Lower leg skin (tissue), 4 donors: ENCODE data around the gene LCE3B. TPM values are rescaled to one million over a fixed set of nuclear protein-coding genes. Genes with fewer than 3 reads are reported as not detected.

ENCODE experiments used
- DNase-seq, 2 donors: peaks; one replicate each; pipeline ENCODE4 v3.0.0-alpha.2; 2019; ENCODE audit warnings: low spot score in 2 of 2
- H3K4me3 ChIP-seq: fragments of 200-600 bp; sonication (generic); 2 replicates; pipeline ENCODE4 v1.5.1; 2017; ENCODE audit warnings: mild to moderate bottlenecking, low read depth; ENCODE audit not compliant: poor library complexity, severe bottlenecking
- CTCF ChIP-seq, 3 donors: fragments of 450-650 bp; IDR thresholded peaks; one replicate each; pipeline ENCODE4 v1.5.1; 2016; ENCODE audit warnings: antibody characterized with exemption in 3 of 3, mild to moderate bottlenecking in 3 of 3, moderate library complexity in 2 of 3
- POLR2A ChIP-seq, 2 donors: fragments of 450-650 bp; IDR thresholded peaks; one replicate each; pipeline ENCODE4 v1.6.1; 2016 to 2017; ENCODE audit warnings: antibody characterized with exemption in 2 of 2, mild to moderate bottlenecking in 1 of 2, moderate library complexity in 1 of 2
- WGBS, 2 donors: methylation state at CpG; one replicate each; pipeline ENCODE4 v1.1.5; 2018; 5-methylcytosine and 5-hydroxymethylcytosine counted together
- intact Hi-C: fragments of 100-400 bp; cut with DNase I; formaldehyde crosslinking; loops from one replicate; pipeline ENCODE4 v1.15.0; 2023; ENCODE audit warnings: low total_unique reads
- total RNA-seq, 4 donors: library from RNA; depleted of rRNA; stranded (reverse); fragments of >200 nt; gene quantifications; one replicate each; pipeline ENCODE4 v1.1.0, GENCODE V29; 2016

Gene LCE3B
- total RNA-seq, 4 donors from 2014 or later: not detected

GRCh38 chr1:152580433-152580832, 33.2 kb upstream of the LCE3B start, which contains the start of gene LCE3D:
Gene LCE3D (minus strand): TSS chr1:152580516. CDS start chr1:152579936, 580 bp downstream.
- H3K4me3 ChIP-seq: no peak within 1 kb of the TSS

GRCh38 chr1:152582647-152583046, 31.0 kb upstream of the LCE3B start:
- DNase-seq: no peak
- 37 to 59% methylated on average over 1 of the region's 1 CpG for WGBS, 2 donors
- no peak overlapping the region for H3K4me3 ChIP-seq
- no peak for TF ChIP-seq POLR2A (IDR thresholded peaks at IDR 0.05)
- no peak for TF ChIP-seq CTCF (IDR thresholded peaks at IDR 0.05)
- intact Hi-C loops: no loop called here

More at GRCh38 chr1:152580433-152580832, 33.2 kb upstream of the LCE3B start, which contains the start of gene LCE3D:
- intact Hi-C loops: no loop called here
- DNase-seq: no peak
- no peak for TF ChIP-seq POLR2A (IDR thresholded peaks at IDR 0.05)
- WGBS, 2 donors: 43 to 57% methylated on average over 4 of the region's 4 CpGs

- WGBS, 2 donors: 57% methylated on average over 1 of the region's 1 CpG; no CpG with 5 or more reads in 1 of the 2 donors
- DNase-seq: no peak
- TF ChIP-seq POLR2A (IDR thresholded peaks at IDR 0.05): no peak
- TF ChIP-seq CTCF (IDR thresholded peaks at IDR 0.05): no peak
- intact Hi-C loops: no loop called here
- H3K4me3 ChIP-seq: no peak overlapping the region
These were observed 28.0 kb upstream of the LCE3B start for GRCh38 chr1:152585586-152585985.

- 66% methylated on average over 2 of the region's 2 CpGs; no CpG with 5 or more reads in 1 of the 2 donors for WGBS, 2 donors
- H3K4me3 ChIP-seq: no peak overlapping the region
- no peak for DNase-seq
- intact Hi-C loops: no loop called here
- no peak for TF ChIP-seq CTCF (IDR thresholded peaks at IDR 0.05)
- no peak for TF ChIP-seq POLR2A (IDR thresholded peaks at IDR 0.05)
These were observed 16.6 kb upstream of the LCE3B start for GRCh38 chr1:152596986-152597385.

- no peak for DNase-seq
- no peak within 1 kb of the TSS for H3K4me3 ChIP-seq
- intact Hi-C loops: no loop called here
- TF ChIP-seq CTCF (IDR thresholded peaks at IDR 0.05) (no peak), POLR2A (IDR thresholded peaks at IDR 0.05) (no peak)
- WGBS, 2 donors: 84% methylated on average over 4 of the region's 4 CpGs; no CpG with 5 or more reads in 1 of the 2 donors
These were observed 13.7 kb upstream of the LCE3B start, which contains the start of gene LCE3C for GRCh38 chr1:152599934-152600333. Gene LCE3C (plus strand): TSS chr1:152600234. CDS start chr1:152600732, 498 bp downstream.

GRCh38 chr1:152621993-152622392, 8.4 kb downstream of the LCE3B start:
- DNase-seq: no peak

More at GRCh38 chr1:152621993-152622392, 8.4 kb downstream of the LCE3B start:
- H3K4me3 ChIP-seq: no peak overlapping the region
- TF ChIP-seq POLR2A (IDR thresholded peaks at IDR 0.05) (no peak), CTCF (IDR thresholded peaks at IDR 0.05) (no peak)
- intact Hi-C loops: no loop called here
- 86 to 94% methylated on average over 3 of the region's 3 CpGs for WGBS, 2 donors
